Right atrium auricular region (tissue), 2 donors: Measurements from ENCODE around the gene SCNM1. TPM values are rescaled to one million over a fixed set of nuclear protein-coding genes. Genes with fewer than 3 reads are reported as not detected.

ENCODE experiments used
- DNase-seq: peaks from one replicate; pipeline ENCODE4 v3.0.0-alpha.2; 2019; ENCODE audit warnings: low spot score
- H3K27ac ChIP-seq, 2 donors: fragments of 200-600 bp; sonication (generic); 1 replicate in 1 of 2; 2 replicates in 1 of 2; pipeline ENCODE4 v1.5.1; 2016 to 2019
- H3K27me3 ChIP-seq, 2 donors: fragments of 200-600 bp; sonication (generic); one replicate each; pipeline versions ENCODE4 v1.5.1 to v1.6.0; 2017 to 2019
- H3K36me3 ChIP-seq: fragments of 200-600 bp; sonication (generic); one replicate; pipeline ENCODE4 v1.5.1; 2016
- H3K4me1 ChIP-seq, 2 donors: fragments of 200-600 bp; sonication (generic); one replicate each; pipeline versions ENCODE4 v1.5.1 to v1.6.0; 2017 to 2019
- H3K4me3 ChIP-seq, 2 donors: fragments of 200-600 bp; sonication (generic); 1 replicate in 1 of 2; 2 replicates in 1 of 2; pipeline ENCODE4 v1.5.1; 2017 to 2019; ENCODE audit warnings: mild to moderate bottlenecking in 1 of 2, moderate library complexity in 1 of 2
- H3K9me3 ChIP-seq, 2 donors: fragments of 200-600 bp; sonication (generic); one replicate each; pipeline ENCODE4 v1.5.1; 2019
- total RNA-seq, 2 donors: library from RNA; depleted of rRNA; stranded (reverse); fragments of >200 nt; gene quantifications; one replicate each; pipeline ENCODE4 v1.1.0, GENCODE V29; 2016
- TF ChIP-seq, protein P1 (sequence below), 2 donors: fragments of 200-600 bp; sonication (generic); IDR thresholded peaks; one replicate each; pipeline ENCODE4 v1.5.1; 2019; ENCODE audit warnings: antibody characterized with exemption in 2 of 2

The SCNM1 gene
- total RNA-seq, 2 donors from 2014 or later = 14.4 to 14.7 TPM

DNA sequence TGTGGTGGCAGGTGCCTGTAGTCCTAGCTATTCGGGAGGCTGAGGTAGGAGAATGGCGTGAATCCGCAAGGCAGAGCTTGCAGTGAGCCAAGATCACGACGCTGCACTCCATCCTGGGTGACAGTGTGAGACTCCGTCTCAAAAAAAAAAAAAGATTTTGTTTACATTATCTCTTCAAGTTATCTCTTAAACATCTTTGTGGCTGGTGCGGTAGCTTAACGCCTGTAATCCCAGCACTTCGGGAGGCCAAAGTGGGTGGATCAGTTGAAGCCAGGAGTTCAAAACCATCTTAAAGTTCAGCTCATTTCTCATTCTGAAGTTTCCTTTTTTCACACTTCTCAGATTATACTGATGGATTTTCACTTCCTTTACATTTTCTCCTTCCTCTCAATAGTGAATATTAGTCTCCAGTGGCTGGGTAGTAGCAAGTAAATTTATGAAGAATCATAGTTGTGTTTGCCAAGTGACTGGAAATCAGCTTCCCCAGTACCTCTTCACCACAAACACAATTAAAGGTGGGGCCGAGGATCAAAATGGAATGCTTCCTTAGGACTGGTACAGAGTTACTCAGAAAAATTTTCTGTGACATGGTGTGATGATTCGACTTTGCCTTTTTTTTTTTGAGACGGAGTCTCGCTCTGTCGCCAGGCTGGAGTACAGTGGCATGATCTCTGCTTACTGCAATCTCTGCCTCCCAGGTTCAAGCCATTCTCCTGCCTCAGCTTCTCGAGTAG is 46.2 kb downstream of the SCNM1 start:
- Histone ChIP-seq H3K4me3 (no peak overlapping the region), H3K27ac (no peak overlapping the region), H3K9me3 (no peaks in the 10 kb centered on the region), H3K27me3 (no peaks in the 10 kb centered on the region), H3K4me1 (peaks cover 0 to 3% of the 10 kb centered on the region in 2 donors), H3K36me3 (peaks cover 33% of the 10 kb centered on the region)
- TF ChIP-seq, protein P1, sequence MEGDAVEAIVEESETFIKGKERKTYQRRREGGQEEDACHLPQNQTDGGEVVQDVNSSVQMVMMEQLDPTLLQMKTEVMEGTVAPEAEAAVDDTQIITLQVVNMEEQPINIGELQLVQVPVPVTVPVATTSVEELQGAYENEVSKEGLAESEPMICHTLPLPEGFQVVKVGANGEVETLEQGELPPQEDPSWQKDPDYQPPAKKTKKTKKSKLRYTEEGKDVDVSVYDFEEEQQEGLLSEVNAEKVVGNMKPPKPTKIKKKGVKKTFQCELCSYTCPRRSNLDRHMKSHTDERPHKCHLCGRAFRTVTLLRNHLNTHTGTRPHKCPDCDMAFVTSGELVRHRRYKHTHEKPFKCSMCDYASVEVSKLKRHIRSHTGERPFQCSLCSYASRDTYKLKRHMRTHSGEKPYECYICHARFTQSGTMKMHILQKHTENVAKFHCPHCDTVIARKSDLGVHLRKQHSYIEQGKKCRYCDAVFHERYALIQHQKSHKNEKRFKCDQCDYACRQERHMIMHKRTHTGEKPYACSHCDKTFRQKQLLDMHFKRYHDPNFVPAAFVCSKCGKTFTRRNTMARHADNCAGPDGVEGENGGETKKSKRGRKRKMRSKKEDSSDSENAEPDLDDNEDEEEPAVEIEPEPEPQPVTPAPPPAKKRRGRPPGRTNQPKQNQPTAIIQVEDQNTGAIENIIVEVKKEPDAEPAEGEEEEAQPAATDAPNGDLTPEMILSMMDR (IDR thresholded peaks at IDR 0.05) = no peak
- no peak for DNase-seq

DNA sequence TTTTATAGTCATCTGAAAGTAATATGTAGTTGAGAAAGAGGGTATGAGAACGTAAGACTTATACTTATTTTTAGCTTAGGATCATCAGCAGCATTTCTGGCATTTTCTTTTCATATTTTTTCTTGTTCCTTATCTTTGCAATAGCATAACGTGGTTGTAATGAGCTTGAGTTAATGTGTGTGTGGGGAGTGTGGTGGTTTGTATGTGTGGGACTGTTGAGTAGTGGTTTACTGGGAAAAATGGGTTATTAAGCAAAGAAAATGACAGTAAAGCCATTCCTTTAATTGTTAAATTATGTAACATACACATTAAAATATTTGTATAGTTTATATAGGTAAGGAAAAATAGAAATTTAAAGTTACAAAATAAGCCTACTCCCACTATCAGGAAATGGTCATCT is 47.6 kb downstream of the SCNM1 start:
- Histone ChIP-seq H3K27me3 (no peaks in the 10 kb centered on the region), H3K4me1 (peaks cover 0 to 3% of the 10 kb centered on the region in 2 donors), H3K9me3 (no peaks in the 10 kb centered on the region), H3K4me3 (no peak overlapping the region), H3K36me3 (peaks cover 23% of the 10 kb centered on the region), H3K27ac (no peak overlapping the region)
- no peak for DNase-seq
- TF ChIP-seq, protein P1 (IDR thresholded peaks at IDR 0.05) = no peak

Other genes starting within 250 kb of the SCNM1 start
- 10 to 100 TPM; 18.6 to 18.9 TPM for gene SETDB1, start 239.8 kb upstream of the SCNM1 start, total RNA-seq
- 10 to 100 TPM; 47.9 to 91.4 TPM for gene CERS2, start 191.3 kb upstream of the SCNM1 start, total RNA-seq
- gene ANXA9, start 183.9 kb upstream of the SCNM1 start, total RNA-seq = 1 to 10 TPM; 1.6 to 7.7 TPM
- gene MINDY1, start 159.2 kb upstream of the SCNM1 start, total RNA-seq = 10 to 100 TPM; 62.2 to 72.3 TPM
- gene PRUNE1, start 157.7 kb upstream of the SCNM1 start, total RNA-seq = 10 to 100 TPM; 52.0 to 68.4 TPM
- gene BNIPL, start 129.6 kb upstream of the SCNM1 start, total RNA-seq = under 1 TPM; 0.22 to 0.24 TPM
- 10 to 100 TPM in 1 of 2 donors, 1 to 10 TPM in 1; 8.8 to 16.2 TPM for gene C1orf56, start 118.4 kb upstream of the SCNM1 start, total RNA-seq
- gene CDC42SE1, start 106.5 kb upstream of the SCNM1 start, total RNA-seq = 10 to 100 TPM; 18.2 to 37.5 TPM
- gene MLLT11, start 105.7 kb upstream of the SCNM1 start, total RNA-seq = 10 to 100 TPM in 1 of 2 donors, 1 to 10 TPM in 1; 3.5 to 10.9 TPM
- gene GABPB2, start 95.4 kb upstream of the SCNM1 start, total RNA-seq = 10 to 100 TPM; 18.0 to 19.4 TPM
- 10 to 100 TPM; 40.0 to 60.7 TPM for gene SEMA6C, start 19.5 kb upstream of the SCNM1 start, total RNA-seq
- 1 to 10 TPM in 1 of 2 donors, under 1 TPM in 1; 0.56 to 4.8 TPM for gene TNFAIP8L2, start 9.5 kb upstream of the SCNM1 start, total RNA-seq
- 10 to 100 TPM; 14.6 to 16.1 TPM for gene LYSMD1, start 242 bp upstream of the SCNM1 start, total RNA-seq
- gene TMOD4, start 9.8 kb downstream of the SCNM1 start, total RNA-seq = not detected
- gene VPS72, start 24.1 kb downstream of the SCNM1 start, total RNA-seq = 10 to 100 TPM; 23.4 to 32.1 TPM
- gene PIP5K1A, start 32.4 kb downstream of the SCNM1 start, total RNA-seq = 10 to 100 TPM; 35.6 to 41.8 TPM
- 100 to 1,000 TPM; 109 to 157 TPM for gene PSMD4, start 88.6 kb downstream of the SCNM1 start, total RNA-seq
- gene ZNF687, start 116.2 kb downstream of the SCNM1 start, total RNA-seq = 10 to 100 TPM; 12.9 to 26.3 TPM
- gene PI4KB, start 161.3 kb downstream of the SCNM1 start, total RNA-seq = 10 to 100 TPM; 46.5 to 61.8 TPM
- gene RFX5, start 181.1 kb downstream of the SCNM1 start, total RNA-seq = 10 to 100 TPM; 17.9 to 20.2 TPM
- 10 to 100 TPM; 41.7 to 43.6 TPM for gene SELENBP1, start 206.6 kb downstream of the SCNM1 start, total RNA-seq
- gene PSMB4, start 233.4 kb downstream of the SCNM1 start, total RNA-seq = 100 to 1,000 TPM; 179 to 204 TPM